GM10266 (cell line): ENCODE results near the gene SFXN4.
"Not testable (repeated sequence)": the region's sequence is repeated elsewhere in the genome, so short reads cannot be mapped to it uniquely, and the experiment has no call there.

Experiments used
- DNase-seq: peaks from one replicate; pipeline ENCODE4 v3.0.0; 2012; ENCODE audit errors: extremely low spot score
- CTCF ChIP-seq: IDR thresholded peaks from 2 replicates; pipeline ENCODE4 v1.5.1; 2012; ENCODE audit warnings: mild to moderate bottlenecking, low read depth; ENCODE audit not compliant: control insufficient read depth, insufficient read depth; ENCODE audit errors: missing control alignments

Gene SFXN4

GRCh38 chr10:119189811-119190282 is 24.3 kb upstream of the SFXN4 start:
- peak; percentile 33 for DNase-seq
- no peak for TF ChIP-seq CTCF

- no peak for TF ChIP-seq CTCF
- no peak for DNase-seq
These were observed 18.3 kb upstream of the SFXN4 start for GRCh38 chr10:119183664-119184412.

- not testable (repeated sequence) for DNase-seq
These were observed 15.4 kb upstream of the SFXN4 start for GRCh38 chr10:119180850-119181400.

- no peak for TF ChIP-seq CTCF
- peak; percentile 92 for DNase-seq
These were observed 13.0 kb upstream of the SFXN4 start, which contains the start of gene PRDX3 for GRCh38 chr10:119178372-119179119. TSS of gene PRDX3 (minus strand) at chr10:119178812. CDS start at chr10:119178790, 22 bp downstream.

GRCh38 chr10:119177708-119178371 is 12.3 kb upstream of the SFXN4 start:
- no peak for TF ChIP-seq CTCF

GRCh38 chr10:119176166-119176565 is 10.7 kb upstream of the SFXN4 start:
- TF ChIP-seq CTCF = no peak
- no peak for DNase-seq

More at GRCh38 chr10:119177708-119178371, 12.3 kb upstream of the SFXN4 start:
- DNase-seq = no peak

GRCh38 chr10:119174109-119174508 is 8.6 kb upstream of the SFXN4 start:
- no peak for DNase-seq
- TF ChIP-seq CTCF = no peak
